GM19452 (cell line): ENCODE measurements around the gene TPST1.
"Not testable (repeated sequence)": the region's sequence is repeated elsewhere in the genome, so short reads cannot be mapped to it uniquely, and the experiment has no call there.

Experiments used
- ATAC-seq: cut with Tn5 transposase; IDR thresholded peaks from one replicate; pipeline ENCODE4 v1.9.1; 2021; ENCODE audit not compliant: unreplicated experiment

Gene TPST1

DNA sequence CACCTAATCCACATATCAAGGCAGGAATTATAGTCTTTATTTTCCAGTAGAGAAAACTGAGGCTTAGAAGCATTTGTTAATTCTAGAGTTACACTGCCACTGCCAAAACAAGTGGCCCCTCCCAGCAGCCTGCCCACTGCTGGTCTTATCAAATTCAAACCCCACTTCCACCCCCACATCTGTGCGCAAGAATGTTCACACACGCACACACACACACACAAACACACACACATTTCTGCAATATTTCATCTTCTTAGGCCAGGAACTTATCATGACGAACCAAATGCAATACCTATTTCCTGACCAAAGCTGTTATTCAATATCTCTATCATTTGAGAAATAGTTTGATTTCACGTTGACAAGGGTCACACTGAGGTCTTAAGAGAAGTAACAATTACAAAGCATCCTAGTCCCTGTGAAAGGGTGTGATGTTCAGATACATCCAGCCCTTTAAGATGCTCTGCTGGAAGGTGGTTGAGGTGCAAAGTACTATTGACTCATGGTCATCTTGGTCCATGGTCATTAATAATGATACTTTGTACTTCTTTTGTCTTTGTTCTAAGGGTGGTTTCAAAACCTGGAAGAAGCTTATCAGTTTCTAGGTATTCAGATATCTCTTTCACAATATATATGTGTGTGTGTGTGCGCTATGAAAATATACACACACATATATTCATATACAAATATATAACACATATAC is 169.2 kb downstream of the TPST1 start:
- ATAC-seq: not testable (repeated sequence)

DNA sequence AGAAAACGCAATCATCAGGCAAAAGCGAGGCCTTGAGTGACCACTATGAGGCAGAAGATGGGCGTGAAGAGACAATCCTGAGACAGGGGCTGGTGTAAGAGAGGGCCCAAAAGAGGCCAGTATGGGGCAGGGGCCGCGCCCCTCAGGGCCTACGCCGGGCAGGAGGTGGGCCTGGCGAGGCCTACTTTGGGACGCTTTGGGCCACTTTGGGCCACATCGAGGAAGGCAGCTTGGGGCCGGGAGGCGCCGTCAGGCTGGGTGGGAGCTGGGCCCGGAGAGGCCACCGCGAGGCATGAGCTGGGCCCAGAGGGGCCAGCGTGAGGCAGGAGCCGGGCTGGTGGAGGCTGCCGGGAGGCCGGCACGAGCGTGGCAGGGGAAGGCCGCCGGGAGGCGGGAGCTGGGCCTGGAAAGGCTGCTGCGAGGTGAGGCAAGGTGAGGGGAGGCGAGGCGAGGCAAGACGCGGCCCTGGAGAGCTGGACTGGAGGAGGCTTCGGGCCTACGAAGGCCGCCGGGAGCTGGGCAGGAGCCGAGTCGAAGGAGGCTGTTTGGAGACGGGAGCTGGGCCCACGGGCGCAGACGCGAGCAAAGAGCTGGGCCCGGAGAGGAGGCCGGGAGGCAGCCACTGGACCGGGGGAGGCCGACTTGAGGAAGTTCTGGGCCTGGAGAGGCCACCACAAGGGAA is 171.3 kb downstream of the TPST1 start:
- ATAC-seq: no peak

DNA sequence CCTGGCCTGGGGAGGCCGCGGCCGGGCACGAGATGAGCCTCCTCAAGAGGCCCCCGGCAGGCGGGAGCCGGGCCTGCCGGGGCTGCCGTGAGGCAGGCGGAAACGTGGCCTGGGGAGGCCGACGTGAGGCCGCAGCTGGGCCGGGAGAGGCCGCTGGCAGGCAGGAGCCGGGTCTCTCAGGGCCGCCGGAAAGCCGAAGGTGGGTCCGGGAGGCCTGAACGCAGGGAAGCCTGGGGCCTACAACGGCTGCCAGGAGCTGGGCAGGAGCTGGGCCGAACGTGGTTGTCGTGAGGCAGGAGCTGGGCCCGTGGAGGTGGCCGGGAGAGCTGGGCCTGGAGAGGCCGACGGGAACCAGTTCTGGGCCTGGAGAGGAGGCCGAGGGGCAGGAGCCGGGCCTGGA is 171.9 kb downstream of the TPST1 start:
- no peak for ATAC-seq

DNA sequence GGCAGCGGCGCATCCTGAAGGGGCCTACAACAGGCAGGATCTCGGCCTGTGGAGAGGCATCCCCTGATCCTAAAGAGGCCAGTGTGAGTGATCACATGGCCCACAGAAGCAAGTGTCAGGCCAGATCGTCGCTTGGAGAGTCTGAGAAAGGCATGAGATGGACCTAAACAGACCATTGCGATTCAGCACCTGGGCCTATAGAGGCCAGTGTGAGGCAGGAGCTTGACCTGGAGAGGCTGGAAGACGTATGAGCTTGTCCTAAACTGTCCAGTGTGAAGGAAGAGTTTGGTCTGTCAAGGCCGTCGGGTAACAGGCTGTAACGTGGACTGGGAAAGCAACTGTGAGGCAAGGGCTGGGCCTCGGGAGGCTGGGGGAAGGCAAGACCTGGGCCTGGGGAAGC is 172.6 kb downstream of the TPST1 start:
- ATAC-seq: no peak

DNA sequence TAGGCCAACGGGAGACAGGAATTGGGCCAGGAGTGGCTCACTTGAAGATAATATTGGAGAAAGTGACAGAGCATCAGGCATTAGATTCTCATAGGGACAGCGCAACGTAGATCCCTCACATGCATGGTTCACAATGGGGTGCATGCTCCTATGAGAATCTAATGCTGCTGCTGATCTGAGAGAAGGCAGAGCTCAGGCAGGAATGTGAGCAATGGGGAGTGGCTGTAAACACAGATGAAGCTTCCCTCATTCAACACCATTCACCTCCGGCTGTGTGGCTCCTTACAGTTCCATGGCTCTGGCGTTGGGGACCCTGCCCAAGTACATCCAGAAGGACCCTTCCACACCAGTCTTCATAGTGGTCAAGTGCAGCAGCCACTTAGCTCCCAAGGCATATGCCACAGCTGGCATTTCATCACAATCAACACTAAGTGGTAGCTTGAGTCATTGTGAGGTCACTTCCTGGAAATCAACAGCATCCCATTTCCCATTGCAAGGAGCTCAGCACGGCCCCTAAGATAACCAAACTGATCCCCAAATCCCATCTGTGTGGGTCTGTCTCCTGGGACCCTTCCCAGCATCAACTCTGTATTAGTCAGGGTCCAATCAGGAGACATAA is 174.5 kb downstream of the TPST1 start:
- no peak for ATAC-seq

DNA sequence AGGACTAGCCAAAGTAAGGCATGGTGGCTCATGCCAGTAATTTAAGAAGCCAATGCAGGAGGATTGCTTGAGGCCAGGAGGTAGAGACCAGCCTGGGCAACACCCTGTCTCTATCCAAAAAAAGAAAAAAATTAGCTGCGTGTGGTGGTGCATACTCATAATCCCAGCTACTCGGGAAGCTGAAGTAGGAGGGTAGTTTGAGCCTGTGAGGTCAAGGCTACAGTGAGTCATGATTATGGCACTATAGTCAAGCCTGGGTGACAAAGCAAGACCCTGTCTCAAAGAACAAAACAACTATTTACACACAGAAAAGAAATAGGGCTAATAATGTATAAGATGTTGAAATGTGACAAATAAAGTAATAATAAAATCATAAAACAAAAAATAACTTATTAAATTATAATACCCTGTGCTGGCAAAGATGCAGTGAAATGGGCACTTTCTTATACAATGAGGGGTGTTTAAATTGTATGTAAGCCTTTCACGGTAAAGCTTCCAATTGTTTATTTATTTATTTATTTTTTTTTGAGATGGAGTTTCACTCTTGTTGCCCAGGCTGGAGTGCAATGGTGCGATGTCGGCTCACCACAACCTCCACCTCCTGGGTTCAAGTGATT is 175.2 kb downstream of the TPST1 start:
- ATAC-seq: no peak

DNA sequence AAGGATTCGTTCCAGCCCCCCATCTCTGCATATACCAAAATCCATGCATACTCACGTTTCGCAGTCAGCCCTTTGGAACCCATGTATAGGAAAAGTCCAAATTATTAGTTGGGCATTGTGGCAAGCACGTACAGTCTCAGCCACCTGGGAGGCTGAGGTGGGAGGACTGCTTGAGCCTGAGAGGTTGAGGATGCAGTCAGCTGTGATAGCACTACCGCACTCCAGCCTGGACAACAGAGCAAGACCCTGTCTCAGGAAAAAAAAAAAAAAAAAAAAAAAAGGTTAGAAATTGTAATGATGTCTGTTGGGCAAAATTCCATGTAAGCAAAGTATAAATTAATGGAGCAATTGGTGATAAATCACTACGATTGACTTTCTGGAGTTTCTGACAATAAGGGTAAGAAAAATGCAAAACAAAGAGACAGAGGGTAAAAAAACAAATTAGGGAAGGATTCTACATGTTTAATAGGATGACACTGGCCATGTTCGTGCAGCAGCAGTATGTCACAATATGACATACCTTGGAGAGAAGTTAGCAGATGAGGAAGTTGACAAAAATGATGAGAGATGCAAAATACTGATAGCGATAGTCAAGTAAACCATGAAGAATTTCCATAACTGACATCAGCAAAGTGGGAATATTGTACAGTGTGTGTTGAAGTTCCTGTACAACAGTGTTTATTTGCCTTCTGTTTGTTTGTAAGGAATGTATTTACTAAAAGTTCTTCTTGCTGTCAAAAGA is 177.2 kb downstream of the TPST1 start:
- not testable (repeated sequence) for ATAC-seq

DNA sequence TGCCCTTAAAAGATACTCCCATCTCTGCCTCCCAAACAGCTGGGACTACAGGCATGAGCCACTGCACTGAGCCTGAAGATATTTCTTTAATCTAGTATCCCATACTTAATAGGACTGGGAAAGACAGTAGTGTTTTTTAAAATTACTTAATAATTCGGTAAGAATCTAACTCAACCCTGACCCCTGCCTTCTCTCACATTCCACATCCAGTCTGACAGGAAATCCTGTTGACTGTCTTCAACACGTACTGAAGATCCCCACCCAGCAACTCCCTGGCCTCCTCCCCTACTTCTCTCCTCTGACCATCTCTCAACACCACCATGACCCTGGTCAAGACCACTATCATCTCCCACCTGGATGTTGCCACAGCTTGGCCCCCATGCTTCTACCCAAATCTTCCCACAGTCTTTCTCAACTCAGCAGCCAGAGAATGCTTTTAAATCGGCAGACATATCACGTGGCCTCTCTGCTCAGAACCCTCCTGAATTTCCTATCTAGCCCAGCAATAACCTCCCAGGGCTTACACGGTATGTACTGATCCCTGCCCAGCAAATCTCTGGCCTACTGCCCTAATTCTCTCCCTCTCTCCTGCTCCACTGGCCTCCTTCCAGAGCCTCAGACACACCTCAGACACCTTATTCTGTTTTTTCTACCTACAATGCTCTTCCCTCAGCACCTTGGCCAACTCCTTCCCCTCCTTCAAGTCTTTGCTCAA is 180.2 kb downstream of the TPST1 start:
- not testable (repeated sequence) for ATAC-seq

DNA sequence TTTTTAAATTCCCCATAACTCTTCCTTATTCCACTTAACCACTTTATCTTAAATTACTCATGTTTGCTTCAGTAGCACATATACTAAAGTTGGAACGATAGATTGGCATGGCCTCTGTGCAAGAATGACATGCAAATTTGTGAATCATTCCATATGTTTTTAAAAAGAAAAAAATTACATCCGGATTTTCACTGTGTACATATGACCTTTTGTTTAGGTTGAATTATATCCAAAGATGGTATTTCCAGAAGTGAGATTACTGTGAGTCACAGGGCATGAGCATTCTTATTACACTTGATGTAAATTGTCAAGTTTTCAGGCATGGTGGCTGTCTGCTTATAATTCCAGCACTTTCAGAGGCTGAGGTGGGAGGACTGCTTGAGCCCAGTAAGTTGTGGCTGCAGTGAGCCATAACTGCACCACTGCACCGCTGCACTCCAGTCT is 190.0 kb downstream of the TPST1 start:
- ATAC-seq: not testable (repeated sequence)

DNA sequence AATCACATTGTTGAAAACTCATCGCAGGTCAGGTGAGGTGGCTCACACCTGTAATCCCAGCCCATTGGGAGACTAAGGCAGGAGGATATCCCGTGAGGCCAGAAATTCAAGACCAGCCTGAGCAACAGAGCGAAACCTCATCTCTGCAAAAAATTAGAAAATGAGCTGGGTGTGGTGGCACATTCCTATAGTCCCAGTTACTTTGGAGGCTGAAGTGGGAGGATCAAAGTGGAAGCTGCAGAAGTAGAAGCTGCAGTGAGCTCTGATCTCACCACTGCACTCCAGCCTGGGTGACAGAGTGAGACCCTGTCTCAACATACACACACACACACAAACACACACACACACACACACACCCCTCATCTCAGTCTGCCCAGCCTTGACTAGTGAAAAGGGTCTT is 190.9 kb downstream of the TPST1 start:
- ATAC-seq: not testable (repeated sequence)

DNA sequence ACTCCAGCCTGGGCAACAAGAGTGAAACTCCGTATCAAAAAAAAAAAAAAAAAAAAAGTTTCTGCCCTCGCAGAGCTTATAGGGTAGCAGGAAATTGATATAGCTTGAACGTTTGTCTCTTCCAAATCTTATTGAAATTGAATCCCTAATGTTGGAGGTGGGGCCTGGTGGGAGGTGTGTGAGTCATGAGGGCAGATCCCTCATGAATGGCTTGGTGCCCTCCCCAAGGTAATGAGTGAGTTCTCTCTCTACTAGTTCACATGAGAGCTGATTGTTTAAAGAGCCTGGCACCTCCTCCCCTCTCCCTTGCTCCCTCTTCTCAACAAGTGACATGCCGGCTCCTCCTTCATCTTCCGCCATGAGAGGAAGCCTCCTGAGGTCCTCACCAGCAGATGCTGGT is 193.7 kb downstream of the TPST1 start:
- not testable (repeated sequence) for ATAC-seq

DNA sequence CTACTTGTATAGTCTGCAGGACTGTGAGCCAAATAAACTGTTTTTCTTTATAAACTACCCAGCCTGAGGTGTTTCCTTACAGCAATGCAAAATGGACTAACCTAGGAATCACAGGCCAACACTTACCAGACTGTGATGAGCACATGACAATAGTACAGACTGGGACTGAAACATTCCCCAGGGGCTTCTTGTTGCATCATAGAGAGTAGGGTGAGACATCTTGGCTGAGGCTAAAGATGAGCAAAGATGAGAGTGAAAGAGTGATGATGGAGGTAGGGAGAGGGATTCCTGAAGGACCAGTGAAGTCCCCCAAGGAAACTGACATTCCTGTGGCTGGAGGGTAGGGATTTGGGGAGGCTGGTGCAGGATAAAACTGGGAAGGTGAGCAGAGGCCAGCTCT is 194.4 kb downstream of the TPST1 start:
- no peak for ATAC-seq

DNA sequence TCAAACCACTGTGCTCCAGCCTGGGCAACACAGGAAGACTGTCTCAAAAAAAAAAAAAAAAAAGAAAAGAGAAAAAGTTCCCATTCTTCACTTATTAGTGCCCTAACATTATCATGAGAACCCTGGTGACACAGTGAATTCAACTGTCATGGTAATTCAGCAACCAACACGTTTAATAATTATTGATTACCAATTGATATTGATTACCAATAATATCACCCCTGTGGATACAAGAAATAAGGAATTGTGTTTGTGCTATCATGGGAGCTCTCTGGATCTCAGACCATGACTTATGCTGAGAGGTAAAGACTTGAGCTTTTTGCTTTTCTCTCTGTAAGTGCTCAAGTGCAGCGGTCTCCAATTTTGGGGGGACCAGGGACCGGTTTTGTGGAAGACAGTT is 195.3 kb downstream of the TPST1 start:
- no peak for ATAC-seq

DNA sequence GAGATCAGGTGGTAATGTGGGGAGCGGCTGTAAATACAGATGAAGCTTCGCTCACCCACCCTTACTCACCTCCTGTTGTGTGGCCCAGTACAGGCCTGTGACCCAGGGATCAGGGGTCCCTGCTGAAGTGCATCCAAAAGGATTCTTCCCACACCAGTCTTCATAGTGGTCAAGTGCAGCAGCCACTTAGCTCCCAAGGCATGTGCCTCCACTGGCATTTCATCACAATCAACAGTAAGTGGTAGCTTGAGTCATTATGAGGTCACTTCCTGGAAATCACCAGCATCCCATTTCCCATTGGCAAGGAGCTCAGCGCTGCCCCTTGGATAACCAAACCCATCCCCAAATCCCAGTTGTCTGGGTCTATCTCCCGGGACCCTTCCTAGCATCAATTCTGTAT is 196.0 kb downstream of the TPST1 start:
- not testable (repeated sequence) for ATAC-seq

DNA sequence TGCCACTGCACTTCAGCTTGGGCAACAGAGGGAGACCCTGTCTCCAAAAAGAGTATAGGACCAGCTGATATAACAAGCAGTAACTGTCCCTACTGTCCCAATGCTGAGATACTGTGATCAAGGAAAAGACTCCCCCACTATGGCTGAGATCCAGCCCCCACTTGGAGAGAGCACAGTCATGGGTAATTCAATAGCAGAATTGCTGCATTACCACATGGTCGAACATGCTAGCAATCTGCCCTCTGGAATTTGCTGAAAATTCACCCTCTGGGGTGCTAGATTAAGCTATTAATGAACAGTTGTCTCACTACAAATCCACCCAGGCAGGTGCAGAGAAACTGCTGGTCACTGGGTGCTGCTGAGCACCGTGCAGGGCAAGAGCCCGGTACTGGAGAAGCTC is 196.8 kb downstream of the TPST1 start:
- ATAC-seq: not testable (repeated sequence)

DNA sequence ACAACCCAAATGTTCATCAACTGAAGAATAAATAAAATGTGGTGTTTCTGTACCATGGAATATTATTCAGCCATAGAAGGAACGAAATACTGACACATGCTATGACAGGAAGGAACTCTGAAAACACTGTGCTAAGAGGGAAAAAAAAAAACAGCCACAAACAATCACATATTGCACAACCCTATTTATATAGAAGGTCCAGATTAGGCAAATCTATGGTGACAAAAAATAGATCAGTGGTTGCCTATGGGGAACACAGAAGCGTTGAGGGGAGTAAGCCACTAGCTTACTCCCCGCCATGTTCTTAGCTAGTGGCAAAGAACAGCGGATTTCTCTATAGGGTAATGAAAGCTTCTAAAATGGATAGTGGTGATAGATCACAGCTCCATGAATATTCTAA is 198.4 kb downstream of the TPST1 start:
- no peak for ATAC-seq

DNA sequence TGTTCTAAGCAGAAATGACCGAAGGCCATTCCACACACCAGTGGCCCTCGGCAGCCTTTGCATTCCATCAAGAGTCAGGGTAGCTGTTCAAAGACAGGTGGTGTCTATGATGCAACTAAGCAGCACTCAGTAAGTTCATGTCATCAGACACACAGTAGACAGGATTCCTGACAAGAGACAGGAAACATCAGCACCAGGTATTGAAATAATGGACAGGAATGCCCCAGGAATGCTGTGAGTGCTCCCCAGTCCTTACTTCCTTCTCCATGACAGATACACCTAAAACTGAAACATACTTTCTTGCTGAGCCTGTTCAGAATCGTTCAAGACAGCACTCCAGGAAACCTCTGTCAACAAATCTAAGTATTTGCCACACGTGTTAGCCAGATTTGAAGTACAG is 204.4 kb downstream of the TPST1 start:
- ATAC-seq: no peak
